Tibial nerve (tissue), 4 donors: ENCODE results near the gene TFB1M. TPM values are rescaled to one million over a fixed set of nuclear protein-coding genes. Genes with fewer than 3 reads are reported as not detected.

ENCODE experiments used
- DNase-seq, 2 donors: peaks; one replicate each; pipeline ENCODE4 v3.0.0-alpha.2; 2019; ENCODE audit warnings: low spot score in 2 of 2
- H3K27ac ChIP-seq, 4 donors: fragments of 200-600 bp; sonication (generic) in 3 of 4; one replicate each; pipeline ENCODE4 v1.5.1; 2017 to 2019; ENCODE audit warnings: mild to moderate bottlenecking in 1 of 4
- H3K27me3 ChIP-seq, 2 donors: fragments of 200-600 bp; sonication (generic) in 1 of 2; one replicate each; pipeline versions ENCODE4 v1.5.1 to v1.6.0; 2017 to 2019
- H3K36me3 ChIP-seq, 3 donors: fragments of 200-600 bp; sonication (generic); one replicate each; pipeline ENCODE4 v1.5.1; 2018 to 2019
- H3K4me1 ChIP-seq, 4 donors: fragments of 200-600 bp; sonication (generic) in 3 of 4; one replicate each; pipeline ENCODE4 v1.5.1; 2017 to 2019
- H3K4me3 ChIP-seq, 4 donors: fragments of 200-600 bp; sonication (generic) in 3 of 4; one replicate each; pipeline ENCODE4 v1.5.1; 2017 to 2019; ENCODE audit warnings: mild to moderate bottlenecking in 1 of 4, moderate library complexity in 1 of 4
- H3K9me3 ChIP-seq, 4 donors: fragments of 200-600 bp; sonication (generic) in 3 of 4; one replicate each; pipeline ENCODE4 v1.5.1; 2017 to 2019
- EP300 ChIP-seq, 2 donors: sonication (generic); formaldehyde crosslinking; IDR thresholded peaks; one replicate each; pipeline ENCODE4 v1.6.1; 2017; ENCODE audit warnings: antibody characterized with exemption in 2 of 2, mild to moderate bottlenecking in 1 of 2
- POLR2A ChIP-seq, 2 donors: fragments of 450-650 bp; IDR thresholded peaks; one replicate each; pipeline ENCODE4 v1.6.1; 2017; ENCODE audit warnings: antibody characterized with exemption in 2 of 2, mild to moderate bottlenecking in 2 of 2, moderate library complexity in 2 of 2
- WGBS, 2 donors: methylation state at CpG; one replicate each; pipeline ENCODE4 v1.1.5; 2018; 5-methylcytosine and 5-hydroxymethylcytosine counted together
- total RNA-seq, 4 donors: library from RNA; depleted of rRNA; stranded (reverse); fragments of >200 nt; gene quantifications; one replicate each; pipeline ENCODE4 v1.1.0, GENCODE V29; 2016
- TF ChIP-seq, protein P1 (sequence below), 5 experiments: fragments of 200-600 bp in 3 of 5; fragments of 450-650 bp in 2 of 5; sonication (generic) in 3 of 5; IDR thresholded peaks; one replicate each; pipeline ENCODE4 v1.5.1; 2016 to 2019; ENCODE audit warnings: antibody characterized with exemption in 5 of 5, mild to moderate bottlenecking in 3 of 5, moderate library complexity in 2 of 5

TFB1M gene
- total RNA-seq, 4 donors from 2014 or later = 21.4 to 52.7 (median 22.1) TPM

DNA sequence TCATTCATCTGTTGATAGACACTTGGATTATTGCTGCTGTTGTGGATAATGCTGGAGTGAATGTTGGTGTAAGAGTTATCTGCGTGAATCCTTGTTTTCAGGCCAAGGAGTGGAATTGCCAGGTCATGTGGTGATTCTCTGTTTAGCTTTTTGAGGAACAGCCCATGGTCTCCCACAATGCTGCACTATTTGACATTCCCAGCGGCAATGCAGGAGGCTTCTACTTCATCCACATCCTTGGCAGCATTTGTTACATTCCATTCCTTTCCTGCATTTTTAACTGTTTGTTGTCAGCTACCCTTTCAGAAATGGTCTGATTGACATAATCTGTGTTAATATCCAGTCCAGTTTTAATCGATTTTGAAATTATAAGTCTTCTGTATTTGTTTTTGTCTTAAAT, 102.2 kb downstream of the TFB1M start:
- TF ChIP-seq EP300 (IDR thresholded peaks at IDR 0.05) (no peak), POLR2A (IDR thresholded peaks at IDR 0.05) (no peak)
- WGBS, 2 donors = 54 to 68% methylated on average over 3 of the region's 3 CpGs

DNA sequence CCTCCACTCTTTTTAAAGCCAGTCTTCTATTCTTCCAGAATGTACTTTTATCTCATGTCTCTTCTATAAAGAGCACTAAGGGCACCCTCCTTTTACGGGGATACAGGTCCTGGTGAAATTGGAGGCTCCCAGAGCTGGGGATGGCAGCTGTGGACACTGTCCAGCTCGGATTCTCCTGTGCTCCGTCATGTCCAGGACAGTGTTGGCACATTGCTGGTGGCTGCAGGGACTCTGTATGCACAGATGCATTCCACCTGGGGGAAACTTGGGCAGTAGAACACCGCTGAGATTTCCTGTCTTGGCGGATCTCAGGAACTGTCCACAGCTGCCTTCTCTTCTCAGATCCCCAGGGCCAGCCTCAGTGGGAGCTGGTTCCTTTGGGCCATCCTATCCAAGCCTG, 107.1 kb downstream of the TFB1M start:
- no peaks in the 10 kb centered on the region for H3K27me3 ChIP-seq
- H3K36me3 ChIP-seq = no peaks in the 10 kb centered on the region
- no peak for DNase-seq
- no peak overlapping the region for H3K4me3 ChIP-seq
- no peak for TF ChIP-seq EP300 (IDR thresholded peaks at IDR 0.05)
- TF ChIP-seq, protein P1, sequence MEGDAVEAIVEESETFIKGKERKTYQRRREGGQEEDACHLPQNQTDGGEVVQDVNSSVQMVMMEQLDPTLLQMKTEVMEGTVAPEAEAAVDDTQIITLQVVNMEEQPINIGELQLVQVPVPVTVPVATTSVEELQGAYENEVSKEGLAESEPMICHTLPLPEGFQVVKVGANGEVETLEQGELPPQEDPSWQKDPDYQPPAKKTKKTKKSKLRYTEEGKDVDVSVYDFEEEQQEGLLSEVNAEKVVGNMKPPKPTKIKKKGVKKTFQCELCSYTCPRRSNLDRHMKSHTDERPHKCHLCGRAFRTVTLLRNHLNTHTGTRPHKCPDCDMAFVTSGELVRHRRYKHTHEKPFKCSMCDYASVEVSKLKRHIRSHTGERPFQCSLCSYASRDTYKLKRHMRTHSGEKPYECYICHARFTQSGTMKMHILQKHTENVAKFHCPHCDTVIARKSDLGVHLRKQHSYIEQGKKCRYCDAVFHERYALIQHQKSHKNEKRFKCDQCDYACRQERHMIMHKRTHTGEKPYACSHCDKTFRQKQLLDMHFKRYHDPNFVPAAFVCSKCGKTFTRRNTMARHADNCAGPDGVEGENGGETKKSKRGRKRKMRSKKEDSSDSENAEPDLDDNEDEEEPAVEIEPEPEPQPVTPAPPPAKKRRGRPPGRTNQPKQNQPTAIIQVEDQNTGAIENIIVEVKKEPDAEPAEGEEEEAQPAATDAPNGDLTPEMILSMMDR (IDR thresholded peaks at IDR 0.05) = no peak
- no peak for TF ChIP-seq POLR2A (IDR thresholded peaks at IDR 0.05)
- no peaks in the 10 kb centered on the region for H3K4me1 ChIP-seq
- 75 to 94% methylated on average over 5 of the region's 5 CpGs for WGBS, 2 donors
- no peak overlapping the region for H3K27ac ChIP-seq
- H3K9me3 ChIP-seq = no peaks in the 10 kb centered on the region

More for the DNA sequence above, 102.2 kb downstream of the TFB1M start:
- H3K4me3 ChIP-seq = no peak overlapping the region
- DNase-seq = no peak
- no peaks in the 10 kb centered on the region for H3K4me1 ChIP-seq
- H3K9me3 ChIP-seq = no peaks in the 10 kb centered on the region
- no peaks in the 10 kb centered on the region for H3K36me3 ChIP-seq
- no peak overlapping the region for H3K27ac ChIP-seq
- H3K27me3 ChIP-seq = peaks cover 0 to 5% of the 10 kb centered on the region in 2 donors

Other genes starting within 250 kb of the TFB1M start
- gene CLDN20, start 50.5 kb downstream of the TFB1M start, total RNA-seq = 1 to 10 TPM; 1.5 to 4.4 (median 3.3) TPM
- gene NOX3, start 141.4 kb upstream of the TFB1M start, total RNA-seq = not detected